Activated naive CD8-positive, alpha-beta T cell treated with anti-CD3 and anti-CD28 coated beads, Interleukin-2, amount 50 U/mL, for 16 hours (primary cell): ENCODE measurements around the gene TLE3.

Experiments
- DNase-seq: peaks from one replicate; pipeline ENCODE4 v3.0.0-alpha.2; 2020; ENCODE audit warnings: low read depth, low spot score

TLE3 gene

DNA sequence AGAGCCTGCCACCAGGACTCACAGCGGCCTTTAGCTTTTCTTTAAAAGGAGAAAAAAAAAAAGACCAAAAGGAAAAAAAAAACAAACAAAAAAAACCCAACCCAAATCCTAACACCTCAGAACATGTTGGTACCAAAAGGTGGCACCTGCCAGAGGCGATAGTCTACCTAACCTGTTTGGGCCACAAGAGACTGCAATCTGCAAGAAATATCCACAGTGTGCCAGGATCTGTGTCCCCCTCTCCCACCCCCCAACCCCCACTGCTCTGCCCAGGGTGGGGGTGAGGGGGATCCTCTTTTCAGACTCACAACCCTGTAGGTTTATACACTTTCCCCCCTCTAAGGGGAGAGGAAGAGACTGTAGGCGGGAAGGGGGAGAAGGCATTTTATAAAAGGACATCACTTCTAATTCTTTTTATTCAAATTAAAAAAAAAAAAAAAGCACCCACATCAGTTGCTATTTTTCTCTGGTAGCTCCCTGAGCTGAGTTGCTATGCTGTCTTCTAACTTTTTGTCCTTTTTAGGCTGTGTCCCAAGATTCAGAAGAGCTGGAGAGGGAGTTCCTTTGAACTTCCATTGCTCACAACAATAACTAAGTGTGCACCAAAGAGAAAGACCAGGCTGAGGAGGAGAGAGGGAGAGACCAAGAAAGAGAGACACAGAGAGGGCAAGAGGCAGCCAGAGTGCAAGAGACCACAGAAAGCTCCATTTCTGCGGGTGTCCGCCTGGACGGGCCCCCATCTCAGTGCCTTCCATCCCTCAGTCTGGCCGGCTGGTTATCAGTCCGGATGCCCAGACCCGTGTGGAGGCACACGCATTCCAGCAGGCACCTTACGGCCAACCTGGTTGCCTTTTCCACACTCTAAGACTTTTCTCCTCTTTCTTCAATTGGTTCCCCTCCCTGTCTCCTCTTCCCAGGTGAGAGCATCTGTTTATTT is 48.9 kb downstream of the TLE3 start:
- DNase-seq = no peak

- DNase-seq = no peak
These were observed 49.5 kb downstream of the TLE3 start for GRCh38 chr15:70048198-70048565.

- DNase-seq = no peak
These were observed 50.1 kb downstream of the TLE3 start for GRCh38 chr15:70047386-70048197.

DNA sequence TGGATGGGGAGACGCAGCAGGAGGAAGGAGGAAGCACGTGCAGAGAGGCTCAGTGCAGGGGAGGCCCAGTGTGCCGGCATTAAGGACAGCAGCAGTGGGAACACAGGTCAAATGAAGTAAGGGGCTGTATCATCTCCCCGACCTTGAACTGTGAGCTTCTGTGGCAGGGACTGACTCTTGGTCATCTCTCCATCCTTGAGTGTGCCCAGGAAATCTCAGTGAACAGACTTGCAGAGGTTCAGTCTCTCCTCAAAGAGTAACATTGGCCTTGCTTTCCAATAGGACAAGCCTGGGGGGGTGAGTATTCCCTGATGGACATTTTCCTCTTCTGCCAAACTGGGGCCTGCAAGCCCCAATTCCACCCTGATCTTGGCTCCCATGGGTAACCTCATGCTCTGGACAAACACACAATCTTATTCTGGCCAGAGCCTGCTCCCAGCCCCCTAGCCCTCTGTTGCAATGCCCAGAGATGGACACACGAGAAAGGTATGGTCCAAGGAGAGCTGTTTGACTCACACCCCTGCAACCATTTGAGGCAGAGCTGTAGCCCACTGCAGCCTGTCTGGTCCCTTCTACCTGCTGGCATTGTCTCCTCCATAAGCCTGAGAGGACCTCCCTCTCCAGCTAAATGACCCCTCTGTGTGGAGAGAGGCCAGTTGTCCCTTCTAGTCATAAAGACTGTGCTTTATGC is 50.9 kb downstream of the TLE3 start:
- no peak for DNase-seq

DNA sequence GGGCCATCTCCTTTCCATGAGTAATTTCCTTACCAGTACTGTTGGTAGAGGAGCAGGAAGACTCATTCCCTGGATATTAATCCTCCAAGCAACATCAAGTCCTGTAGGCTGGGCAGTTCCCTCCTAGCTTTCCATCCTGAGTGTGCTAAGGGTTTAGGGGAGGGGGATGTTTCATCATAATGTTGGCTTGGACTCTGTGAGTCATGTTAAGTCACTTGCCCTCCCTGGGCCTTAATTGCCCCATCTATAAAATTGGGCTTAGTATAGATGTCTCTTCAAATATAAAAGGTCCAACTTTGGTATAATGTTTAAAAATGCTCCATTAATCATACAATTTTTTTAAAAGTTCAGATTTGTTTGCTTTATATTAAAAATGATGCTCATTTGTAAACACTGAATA is 52.7 kb downstream of the TLE3 start:
- DNase-seq = no peak

DNA sequence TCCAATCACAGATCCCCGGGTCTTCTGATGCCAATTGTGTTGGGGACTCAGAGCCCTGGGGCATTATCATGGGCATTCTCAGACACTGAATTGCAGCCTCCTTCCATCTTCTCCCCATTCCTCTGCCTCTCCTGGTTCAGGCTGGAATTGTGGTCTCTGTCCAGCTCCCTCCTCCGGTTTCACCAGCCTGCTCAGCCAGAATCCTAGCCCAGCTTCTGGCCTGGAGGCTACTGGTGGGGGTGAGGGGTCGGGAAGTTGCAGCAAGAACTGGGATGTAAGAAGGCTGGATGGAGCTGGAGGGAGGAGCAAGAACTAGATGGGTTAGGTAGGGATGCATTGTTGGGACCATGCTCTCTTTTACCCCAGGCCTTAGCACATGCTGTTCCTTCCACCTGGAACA is 53.5 kb downstream of the TLE3 start:
- DNase-seq = no peak

GRCh38 chr15:70043590-70043989 is 54.1 kb downstream of the TLE3 start:
- DNase-seq = no peak

GRCh38 chr15:70042553-70043214 is 55.0 kb downstream of the TLE3 start:
- DNase-seq = no peak

DNA sequence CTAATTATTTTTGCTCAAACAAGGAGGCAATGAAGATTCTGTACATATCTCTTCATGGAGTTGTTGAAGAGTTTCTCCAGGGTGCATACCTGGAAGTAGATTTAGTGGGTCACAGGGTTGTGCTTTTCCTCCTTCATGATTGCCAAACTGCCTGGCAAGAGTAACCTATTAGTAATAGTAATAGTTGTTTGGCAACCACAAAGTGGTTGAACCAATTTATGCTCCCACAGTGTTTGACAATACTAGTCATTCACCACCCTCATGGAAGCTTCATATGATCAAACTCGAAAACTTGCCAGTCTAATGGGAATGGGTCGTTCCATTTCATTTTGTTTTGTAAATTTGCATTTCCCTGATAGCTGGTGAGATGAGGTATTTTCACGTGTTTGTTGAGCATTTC is 57.8 kb downstream of the TLE3 start:
- DNase-seq = no peak

GRCh38 chr15:70038730-70039392 is 58.9 kb downstream of the TLE3 start:
- DNase-seq = no peak

DNA sequence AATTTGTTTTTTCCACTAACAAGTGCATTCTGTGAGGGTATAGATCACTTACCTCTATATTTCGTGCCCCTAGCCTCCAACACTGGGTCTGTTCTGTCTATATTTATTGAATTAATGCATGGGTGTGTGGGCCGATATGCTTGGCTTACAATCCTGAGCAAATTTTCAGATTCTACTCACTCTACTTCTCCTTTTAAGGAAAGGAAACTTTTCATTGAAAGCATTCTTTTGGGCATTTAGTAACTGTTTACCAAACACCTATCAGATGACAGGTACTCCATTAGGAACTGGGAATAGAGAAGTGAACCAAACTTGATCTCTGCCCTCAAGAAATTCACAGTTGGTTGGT is 60.5 kb downstream of the TLE3 start:
- DNase-seq = no peak

DNA sequence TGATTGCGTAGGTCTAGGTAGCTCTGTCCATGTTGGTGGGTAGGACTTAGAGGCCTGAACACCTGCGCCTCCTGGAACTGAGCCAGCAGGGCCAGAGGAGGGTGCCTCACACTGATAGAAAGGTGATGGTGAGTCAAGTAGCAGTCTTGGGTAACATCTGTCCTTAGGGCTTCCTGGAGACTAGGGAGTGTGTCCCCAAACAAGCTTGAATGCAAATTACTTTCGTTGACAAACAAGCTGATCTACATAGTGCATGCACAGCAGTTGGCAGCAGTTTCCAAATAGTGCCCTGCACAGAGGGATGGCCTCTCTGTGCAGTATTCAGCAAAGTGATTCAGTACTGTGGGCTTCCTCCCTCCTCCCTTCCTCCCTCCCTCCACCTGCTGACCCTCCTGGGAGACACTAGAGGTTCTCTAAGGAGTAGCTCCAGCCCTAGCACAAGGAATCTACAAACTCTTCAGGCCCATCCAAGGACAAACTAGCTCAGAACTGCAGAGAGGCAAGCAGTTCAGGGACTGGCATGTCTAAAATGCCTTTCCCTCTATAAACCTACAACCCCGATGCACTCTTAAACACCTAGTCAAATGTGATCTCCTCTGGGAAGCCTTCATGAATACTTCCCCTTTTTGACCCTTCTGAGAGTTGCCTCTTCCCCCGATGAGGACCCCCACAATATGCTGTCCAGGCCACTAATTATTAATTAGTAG is 61.0 kb downstream of the TLE3 start:
- no peak for DNase-seq

DNA sequence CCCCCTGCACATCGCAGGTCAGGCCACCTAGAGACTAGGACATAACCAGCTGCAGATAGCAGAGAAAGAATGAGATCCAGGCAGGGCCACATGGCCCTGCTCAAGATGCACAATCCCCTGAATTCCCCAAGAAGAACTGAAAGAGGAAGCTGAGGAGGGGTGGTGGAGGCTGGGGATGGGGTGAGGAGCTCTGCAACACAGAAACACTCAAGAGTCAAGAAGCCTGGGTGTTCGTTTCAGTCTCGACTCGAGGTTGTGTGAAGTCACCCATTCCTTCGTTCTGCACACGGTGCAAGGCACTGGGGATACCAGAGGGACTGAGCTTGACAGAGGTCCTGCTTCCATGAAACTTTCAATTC is 62.0 kb downstream of the TLE3 start:
- DNase-seq = no peak

DNA sequence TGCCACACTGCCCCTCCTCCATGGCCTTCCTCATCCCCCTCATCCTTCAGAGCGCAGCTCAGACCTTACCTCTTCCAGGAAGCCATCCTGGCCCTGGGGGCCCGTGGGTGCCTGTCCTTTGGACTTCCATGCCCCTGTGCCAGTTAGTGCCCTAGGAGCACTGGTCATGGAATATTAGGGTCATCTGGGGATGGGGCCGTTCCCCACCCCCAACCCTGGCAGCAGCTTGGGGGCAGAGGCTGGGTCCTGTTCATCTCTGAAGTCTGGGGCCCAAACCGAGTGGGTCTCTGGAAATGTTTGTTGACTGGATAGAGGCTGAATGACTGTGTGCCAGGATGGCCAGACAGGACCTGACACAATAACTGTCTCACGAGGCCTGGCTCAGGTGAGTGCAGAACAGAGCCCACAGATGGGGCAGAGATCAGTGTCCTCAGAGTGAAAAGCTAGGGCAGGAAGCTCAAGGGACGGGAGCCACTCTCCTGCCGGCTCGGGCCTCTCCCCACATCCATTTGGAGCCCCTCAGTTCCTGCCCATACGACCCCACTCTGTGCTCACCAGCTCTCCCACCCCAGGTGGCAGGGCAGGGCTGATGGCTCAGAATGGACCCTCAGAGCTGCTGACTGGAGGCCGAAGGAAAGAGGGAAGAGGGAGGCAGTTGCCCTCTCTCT is 62.5 kb downstream of the TLE3 start:
- no peak for DNase-seq

- DNase-seq = no peak
These were observed 63.1 kb downstream of the TLE3 start for GRCh38 chr15:70034596-70034995.

DNA sequence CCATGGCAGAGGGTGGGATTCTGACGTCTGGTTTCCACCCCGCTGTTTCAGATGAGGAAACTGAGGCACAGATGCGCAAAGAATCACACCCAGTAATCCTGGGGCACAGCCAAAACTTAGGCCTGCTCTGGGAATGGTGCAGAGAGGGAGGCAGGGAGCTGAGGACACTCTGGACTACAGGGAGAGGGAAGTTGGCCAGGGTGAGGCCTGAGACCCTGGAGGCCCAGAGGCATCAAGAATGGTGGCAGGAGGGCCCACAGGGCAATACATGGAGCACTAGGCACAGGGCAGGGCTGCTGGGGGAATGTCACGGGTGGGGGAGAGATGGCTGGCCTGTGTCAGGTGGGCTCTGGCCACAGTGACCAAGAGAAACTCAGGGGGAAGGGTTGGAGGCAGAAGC is 63.6 kb downstream of the TLE3 start:
- DNase-seq = no peak

GRCh38 chr15:70033529-70034140 is 64.1 kb downstream of the TLE3 start:
- DNase-seq = no peak

GRCh38 chr15:70033109-70033508 is 64.6 kb downstream of the TLE3 start:
- no peak for DNase-seq

DNA sequence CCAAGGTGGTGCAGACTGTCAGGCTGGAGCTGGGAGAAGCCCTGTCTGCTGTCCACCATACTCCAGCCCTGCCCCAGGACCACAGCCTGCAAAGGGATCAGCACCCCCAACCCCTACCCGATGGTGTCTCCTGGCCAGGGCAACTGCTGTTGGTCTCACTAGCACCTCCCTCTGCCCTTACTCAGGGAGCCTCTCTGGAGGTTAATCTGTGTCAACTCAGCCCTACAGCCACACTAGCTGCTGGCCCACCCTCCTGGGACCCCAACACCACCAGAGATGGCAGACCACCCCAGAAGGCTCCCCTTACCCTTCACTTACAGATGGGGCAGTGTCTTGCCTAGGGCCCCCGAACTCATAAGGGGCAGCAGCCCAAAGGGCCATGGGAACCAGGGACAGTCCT is 65.2 kb downstream of the TLE3 start:
- no peak for DNase-seq

DNA sequence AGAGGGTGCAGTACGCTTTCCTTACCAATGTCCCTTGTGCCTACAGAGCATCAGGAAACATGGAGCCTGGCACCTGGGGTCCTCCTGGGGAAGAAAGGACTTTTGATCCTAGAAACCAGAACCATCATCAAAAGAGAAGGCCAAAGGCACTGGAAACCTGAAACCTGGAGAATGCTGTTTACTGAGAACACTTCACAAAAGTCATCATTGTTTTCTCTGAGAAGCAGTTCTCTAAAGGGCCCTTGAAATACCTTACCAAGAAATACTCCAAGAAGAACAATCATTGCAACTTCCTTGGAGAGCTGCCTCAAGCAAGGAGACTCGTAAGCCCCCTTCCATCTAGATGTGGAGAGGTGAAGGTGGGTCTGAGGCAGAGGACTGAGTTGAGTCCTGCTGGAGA is 66.0 kb downstream of the TLE3 start:
- DNase-seq = no peak
